ENCODE results near the gene ZNF296.

The ZNF296 gene

DNA sequence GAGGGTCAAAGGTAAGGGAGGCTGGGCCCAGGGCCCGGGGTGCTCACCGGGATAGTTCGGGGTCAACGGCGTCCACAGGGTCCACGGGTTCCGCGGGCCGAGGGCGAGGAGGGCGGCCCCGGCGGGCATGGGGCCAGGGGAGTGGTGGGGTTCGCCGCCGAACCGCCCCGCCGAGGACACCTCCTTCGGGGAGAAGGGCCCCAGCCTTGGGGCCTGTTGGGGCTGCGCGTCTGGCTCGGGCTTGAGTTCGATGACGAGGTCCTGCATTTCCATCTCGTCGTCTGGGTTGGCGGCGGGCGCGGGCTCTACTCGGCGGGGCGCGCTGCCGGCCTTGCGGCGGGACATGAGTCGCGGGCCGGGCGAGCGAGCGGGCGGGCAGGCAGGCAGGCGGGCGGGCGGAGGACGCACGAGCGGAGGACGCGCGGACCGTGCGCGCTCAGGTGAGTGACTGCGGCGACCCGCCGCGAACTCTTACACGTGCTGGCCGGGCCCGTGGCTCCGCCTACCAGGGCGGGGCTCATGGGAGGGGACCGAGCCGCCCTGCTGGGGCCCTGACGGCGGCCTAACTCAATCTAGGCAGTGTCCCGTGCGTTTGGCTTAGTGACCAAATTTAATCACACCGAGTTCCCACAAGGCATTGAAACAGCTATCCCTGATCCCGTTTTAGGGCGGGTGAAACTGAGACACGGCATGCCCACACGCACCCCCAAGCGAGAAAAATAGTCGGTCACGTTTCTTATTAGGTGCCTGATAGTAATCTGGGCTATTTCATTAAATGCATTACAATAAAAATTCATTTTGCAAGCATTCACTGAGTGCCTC, at the start of gene ZNF296:
Gene ZNF296, minus strand, starts transcription at position 450 of the 822 bp plus-strand sequence. Its CDS starts 105 bp downstream, at position 345.
- TF ChIP-seq, protein P1, sequence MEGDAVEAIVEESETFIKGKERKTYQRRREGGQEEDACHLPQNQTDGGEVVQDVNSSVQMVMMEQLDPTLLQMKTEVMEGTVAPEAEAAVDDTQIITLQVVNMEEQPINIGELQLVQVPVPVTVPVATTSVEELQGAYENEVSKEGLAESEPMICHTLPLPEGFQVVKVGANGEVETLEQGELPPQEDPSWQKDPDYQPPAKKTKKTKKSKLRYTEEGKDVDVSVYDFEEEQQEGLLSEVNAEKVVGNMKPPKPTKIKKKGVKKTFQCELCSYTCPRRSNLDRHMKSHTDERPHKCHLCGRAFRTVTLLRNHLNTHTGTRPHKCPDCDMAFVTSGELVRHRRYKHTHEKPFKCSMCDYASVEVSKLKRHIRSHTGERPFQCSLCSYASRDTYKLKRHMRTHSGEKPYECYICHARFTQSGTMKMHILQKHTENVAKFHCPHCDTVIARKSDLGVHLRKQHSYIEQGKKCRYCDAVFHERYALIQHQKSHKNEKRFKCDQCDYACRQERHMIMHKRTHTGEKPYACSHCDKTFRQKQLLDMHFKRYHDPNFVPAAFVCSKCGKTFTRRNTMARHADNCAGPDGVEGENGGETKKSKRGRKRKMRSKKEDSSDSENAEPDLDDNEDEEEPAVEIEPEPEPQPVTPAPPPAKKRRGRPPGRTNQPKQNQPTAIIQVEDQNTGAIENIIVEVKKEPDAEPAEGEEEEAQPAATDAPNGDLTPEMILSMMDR (IDR thresholded peaks at IDR 0.05), result no peak

DNA sequence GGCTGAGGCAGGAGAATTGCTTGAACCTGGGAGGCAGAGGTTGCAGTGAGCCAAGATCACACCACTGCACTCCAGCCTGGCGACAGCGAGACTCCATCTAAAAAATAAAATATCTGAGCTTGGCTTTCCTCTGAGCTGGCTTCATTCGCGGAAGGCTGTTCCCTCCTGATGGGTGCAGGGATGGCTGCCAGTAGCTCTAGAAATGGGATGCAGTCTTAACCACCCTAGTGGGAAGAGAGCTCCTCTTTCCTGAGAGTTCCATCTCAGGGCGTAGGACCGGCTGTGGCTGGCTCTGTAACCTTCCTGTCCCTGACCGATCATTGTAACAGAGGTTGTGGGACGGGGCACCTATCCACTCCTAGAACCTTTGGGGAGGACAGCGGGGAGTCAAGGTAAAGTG, 49.1 kb upstream of the ZNF296 start:
- TF ChIP-seq, protein P1 (IDR thresholded peaks at IDR 0.05), result no peak

DNA sequence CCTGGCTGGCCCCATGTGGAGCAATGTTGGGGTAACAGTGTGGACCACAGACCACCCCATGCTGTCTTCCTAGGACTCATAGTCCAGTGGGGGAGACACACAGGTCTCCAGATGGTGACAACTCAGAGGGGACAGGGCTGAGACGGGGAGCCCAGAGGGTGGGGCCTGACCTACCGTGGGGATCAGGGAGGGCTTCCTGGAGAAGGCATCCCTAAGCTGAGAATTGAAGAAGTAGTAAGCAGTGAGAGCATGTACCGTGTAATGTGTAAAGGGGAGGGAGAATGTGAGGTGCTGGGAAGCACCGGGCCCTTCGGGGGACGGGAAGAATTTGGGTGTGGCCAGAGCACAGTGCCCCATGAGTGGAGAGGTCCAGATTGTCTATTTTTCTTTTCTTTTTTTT, 47.7 kb upstream of the ZNF296 start:
- TF ChIP-seq, protein P1 (IDR thresholded peaks at IDR 0.05), result no peak

DNA sequence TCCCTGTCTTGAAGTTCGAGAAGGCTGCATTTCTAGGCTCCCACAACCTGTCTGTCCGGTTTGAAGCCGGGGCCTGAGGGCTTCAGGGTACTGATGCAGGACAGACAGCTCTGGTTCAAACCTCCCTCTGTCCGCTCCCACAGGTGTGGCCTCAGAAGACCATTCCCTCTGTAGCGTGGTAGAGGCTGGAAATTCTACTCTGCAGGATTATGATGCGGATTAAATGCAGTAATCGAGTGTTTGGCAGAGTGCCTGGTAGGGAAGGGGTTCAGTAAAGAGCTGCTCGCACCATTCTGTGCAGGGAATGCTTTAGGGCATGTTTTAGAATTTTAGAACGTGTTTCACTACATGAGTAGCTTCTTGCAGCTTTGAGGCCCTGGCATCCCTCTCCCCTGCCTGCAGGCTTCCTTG, 47.2 kb upstream of the ZNF296 start:
- TF ChIP-seq, protein P1 (IDR thresholded peaks at IDR 0.05), result no peak

DNA sequence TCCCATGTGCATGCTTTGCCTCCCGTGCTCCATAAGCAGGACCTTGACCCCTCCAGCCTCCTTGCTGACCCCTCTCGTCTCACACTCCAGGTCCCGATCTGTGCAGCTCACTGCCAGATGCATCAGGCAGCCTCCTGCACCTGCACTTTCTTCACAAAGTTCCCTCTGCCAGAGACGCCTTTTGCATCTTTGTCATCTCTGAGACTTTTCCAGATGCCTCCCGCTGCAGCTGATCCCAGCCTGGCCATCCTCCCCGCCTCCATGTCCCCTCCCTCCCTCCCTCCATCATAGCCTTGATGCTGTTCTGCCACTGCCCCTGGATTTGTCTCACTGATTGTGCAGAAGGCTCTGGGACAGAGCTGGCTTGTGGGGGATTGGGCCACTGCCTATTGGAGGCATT, 46.6 kb upstream of the ZNF296 start:
- TF ChIP-seq, protein P1 (IDR thresholded peaks at IDR 0.05), result no peak

DNA sequence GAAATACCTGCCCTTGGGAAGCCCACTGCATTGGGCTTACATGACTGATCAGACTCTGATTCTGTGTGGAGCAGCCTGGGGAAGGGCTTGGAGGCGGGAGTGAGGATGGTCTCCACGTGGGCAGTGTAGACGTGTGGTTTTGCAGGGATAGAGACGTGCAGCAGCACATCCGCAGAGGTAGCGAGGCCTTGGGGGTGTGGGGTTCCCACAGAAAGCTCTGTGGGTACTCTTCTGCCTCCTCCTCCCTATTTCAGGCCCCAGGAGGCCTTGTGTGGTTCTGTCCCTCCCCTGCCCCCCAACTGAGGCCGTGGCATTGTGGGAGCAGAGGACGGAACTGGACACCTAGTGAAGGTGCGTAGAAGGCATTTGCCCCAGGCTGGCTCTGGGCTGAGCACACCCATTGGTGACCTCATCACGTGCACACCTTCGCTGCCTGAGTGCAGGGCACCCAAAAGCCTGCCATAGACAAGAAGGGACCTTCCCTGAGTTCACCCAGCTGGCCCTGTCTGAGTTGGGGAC, 45.6 kb upstream of the ZNF296 start:
- TF ChIP-seq, protein P1 (IDR thresholded peaks at IDR 0.05), result no peak

DNA sequence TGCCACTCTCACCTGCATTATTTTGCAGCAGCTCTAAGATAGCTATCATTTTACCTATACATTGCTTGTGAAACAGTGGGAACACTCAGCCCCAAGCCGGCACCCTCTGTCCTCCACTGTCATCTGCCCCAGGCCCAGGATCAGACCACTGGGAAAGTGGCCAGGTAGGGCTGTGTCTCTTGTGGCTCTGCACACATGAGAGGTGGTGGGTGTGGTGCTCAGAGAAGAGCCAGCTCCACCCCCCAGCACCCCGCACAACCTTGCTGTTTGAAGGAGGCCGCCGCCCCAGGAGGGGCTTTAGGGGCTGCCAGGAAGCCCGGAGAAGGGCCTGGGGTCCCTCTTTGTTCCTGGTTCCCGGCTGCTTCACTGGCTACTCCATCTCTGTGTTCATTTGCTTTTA, 43.3 kb upstream of the ZNF296 start:
- TF ChIP-seq, protein P1 (IDR thresholded peaks at IDR 0.05), result no peak

Measured in LNCAP (cell line).